ENCODE measurements around the gene NDUFV2. TPM values are rescaled to one million over a fixed set of nuclear protein-coding genes. Genes with fewer than 3 reads are reported as not detected.
"Not testable (repeated sequence)": the region's sequence is repeated elsewhere in the genome, so short reads cannot be mapped to it uniquely, and the experiment has no call there.

Gene NDUFV2
- total RNA-seq, 1 experiment from 2014 or later, result 139 TPM

DNA sequence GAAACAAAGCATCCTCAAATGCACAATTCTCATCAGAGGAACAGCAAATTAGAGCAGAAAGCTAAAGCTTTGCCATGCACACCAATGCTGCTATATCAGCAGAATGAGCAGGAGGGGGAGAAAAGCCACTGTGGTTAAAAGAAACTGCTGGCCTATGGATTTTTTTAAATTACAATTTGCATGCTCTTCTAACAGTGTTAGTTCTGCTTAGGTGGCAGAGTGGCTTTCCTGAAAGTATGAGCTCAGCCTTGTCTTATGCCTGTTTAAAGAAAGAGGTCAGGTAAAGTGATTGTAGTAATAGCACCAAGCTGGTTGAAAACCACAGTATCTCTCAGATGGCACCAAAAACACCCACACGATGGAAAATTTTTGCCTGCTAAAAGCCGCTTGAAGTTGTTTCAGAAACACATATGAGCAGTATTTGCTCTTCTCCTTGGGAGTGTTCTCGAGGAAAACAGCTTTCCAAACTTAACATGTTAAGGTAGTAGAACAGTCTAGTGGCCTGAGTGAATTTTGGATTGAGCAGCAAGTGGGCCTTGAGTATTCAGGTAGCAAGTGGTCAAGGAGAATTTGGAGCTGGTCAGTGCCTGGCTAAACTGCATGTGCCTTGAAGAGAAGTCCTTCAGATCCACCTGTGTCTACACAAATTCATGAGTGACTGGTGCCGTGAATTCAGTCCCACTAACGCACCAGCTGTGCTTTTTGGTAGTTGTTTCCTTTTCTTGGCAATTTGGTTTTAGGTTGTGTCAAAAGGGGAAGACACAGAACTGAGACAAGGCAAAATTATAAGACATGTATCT lies 19.6 kb upstream of the NDUFV2 start:
- H3K9me3 ChIP-seq (ENCODE audit: low read length), result no peaks in the 10 kb centered on the region
- DNase-seq, result peak; percentile 63
- H3K27me3 ChIP-seq (ENCODE audit: low read length), result no peaks in the 10 kb centered on the region
- no peaks in the 10 kb centered on the region for H4K20me1 ChIP-seq (ENCODE audit: insufficient read depth, low read depth, low read length)
- no peak overlapping the region for H3K4me3 ChIP-seq (ENCODE audit: low read length)
- no peaks in the 10 kb centered on the region for H3K79me2 ChIP-seq (ENCODE audit: low read length)
- H3K27ac ChIP-seq (ENCODE audit: low read length), result no peak overlapping the region
- peaks cover 16% of the 10 kb centered on the region for H3K4me1 ChIP-seq (ENCODE audit: low read length)
- H2AFZ ChIP-seq (ENCODE audit: low read length), result no peak overlapping the region
- peak overlapping the region; percentile 26 for H3K4me2 ChIP-seq (ENCODE audit: low read depth, low read length, poor library complexity, severe bottlenecking)
- no peaks in the 10 kb centered on the region for H3K9me2 ChIP-seq (replicated peaks; ENCODE audit: insufficient read depth, low read length)
- H3K9ac ChIP-seq (ENCODE audit: low read length), result no peak overlapping the region
- H3K36me3 ChIP-seq (ENCODE audit: insufficient read depth, low read length), result no peaks in the 10 kb centered on the region

DNA sequence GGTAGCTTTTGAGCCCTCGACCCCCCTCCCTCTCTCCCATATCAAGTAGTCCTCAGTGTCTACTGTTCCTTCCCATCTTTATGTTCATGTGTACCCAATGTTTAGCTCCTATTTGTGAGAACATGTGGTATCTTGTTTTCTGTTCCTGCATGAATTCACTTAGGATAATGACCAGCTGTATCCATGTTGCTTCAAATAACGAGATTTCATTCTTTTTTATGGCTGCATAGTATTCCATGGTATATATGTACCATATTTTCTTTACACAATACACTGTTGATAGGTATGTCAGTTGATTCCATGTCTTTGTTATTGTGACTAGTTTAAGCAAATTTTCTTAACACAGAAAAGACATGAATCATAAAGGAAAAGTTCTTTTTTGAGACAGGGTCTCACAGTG lies 16.5 kb upstream of the NDUFV2 start:
- Histone ChIP-seq H3K9me2 (replicated peaks; ENCODE audit: insufficient read depth, low read length) (no peaks in the 10 kb centered on the region), H3K27ac (ENCODE audit: low read length) (no peak overlapping the region), H3K9ac (ENCODE audit: low read length) (no peak overlapping the region), H3K4me3 (ENCODE audit: low read length) (no peak overlapping the region), H3K9me3 (ENCODE audit: low read length) (no peaks in the 10 kb centered on the region), H3K27me3 (ENCODE audit: low read length) (no peaks in the 10 kb centered on the region), H3K4me1 (ENCODE audit: low read length) (peaks cover 16% of the 10 kb centered on the region), H3K79me2 (ENCODE audit: low read length) (no peaks in the 10 kb centered on the region), H3K4me2 (ENCODE audit: low read depth, low read length, poor library complexity, severe bottlenecking) (no peak overlapping the region), H2AFZ (ENCODE audit: low read length) (no peak overlapping the region), H3K36me3 (ENCODE audit: insufficient read depth, low read length) (no peaks in the 10 kb centered on the region), H4K20me1 (ENCODE audit: insufficient read depth, low read depth, low read length) (no peaks in the 10 kb centered on the region)
- DNase-seq, result no peak

DNA sequence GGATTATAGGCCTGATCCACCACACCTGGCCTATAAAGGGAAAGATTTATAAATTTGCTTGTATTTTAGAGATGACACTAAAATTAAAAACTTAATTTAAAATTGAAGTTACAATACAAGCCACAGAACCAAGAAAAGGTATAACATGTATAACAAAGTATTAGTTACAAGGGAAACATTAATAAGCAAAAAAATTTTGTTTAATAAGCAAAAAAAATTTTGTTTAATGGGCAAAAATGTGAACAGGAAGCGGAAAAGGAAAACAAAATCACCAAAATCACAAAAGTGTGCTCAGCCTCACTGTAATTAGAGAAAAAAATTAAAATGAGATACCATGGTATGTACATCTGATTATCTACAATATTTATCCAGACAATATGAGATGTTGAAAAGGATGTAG lies 15.9 kb upstream of the NDUFV2 start:
- Histone ChIP-seq H3K4me2 (ENCODE audit: low read depth, low read length, poor library complexity, severe bottlenecking) (no peak overlapping the region), H2AFZ (ENCODE audit: low read length) (no peak overlapping the region), H3K4me1 (ENCODE audit: low read length) (peaks cover 16% of the 10 kb centered on the region), H3K9me3 (ENCODE audit: low read length) (no peaks in the 10 kb centered on the region), H3K79me2 (ENCODE audit: low read length) (no peaks in the 10 kb centered on the region), H3K9ac (ENCODE audit: low read length) (no peak overlapping the region), H3K36me3 (ENCODE audit: insufficient read depth, low read length) (no peaks in the 10 kb centered on the region), H3K27ac (ENCODE audit: low read length) (no peak overlapping the region), H3K27me3 (ENCODE audit: low read length) (no peaks in the 10 kb centered on the region), H3K9me2 (replicated peaks; ENCODE audit: insufficient read depth, low read length) (no peaks in the 10 kb centered on the region), H3K4me3 (ENCODE audit: low read length) (no peak overlapping the region), H4K20me1 (ENCODE audit: insufficient read depth, low read depth, low read length) (no peaks in the 10 kb centered on the region)
- no peak for DNase-seq

DNA sequence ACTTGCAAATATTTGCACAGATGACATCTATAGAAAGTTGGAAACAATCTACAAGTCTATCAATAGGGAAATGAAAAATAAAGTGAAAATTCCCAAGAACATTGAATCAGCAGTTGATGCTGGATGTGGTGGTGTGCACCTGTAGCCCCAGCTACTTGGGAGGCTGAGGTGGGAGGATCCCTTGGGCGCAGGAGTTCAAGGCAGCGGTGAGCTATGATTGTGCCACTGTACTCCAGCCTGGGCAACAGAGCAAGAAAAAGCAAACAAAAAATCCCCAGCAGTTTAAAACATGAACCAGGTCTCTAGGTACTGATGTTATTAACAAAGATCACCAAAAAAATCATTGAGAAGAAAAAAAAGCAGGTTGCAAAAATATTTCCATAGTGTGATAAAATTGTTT lies 15.4 kb upstream of the NDUFV2 start:
- no peak overlapping the region for H3K4me3 ChIP-seq (ENCODE audit: low read length)
- no peaks in the 10 kb centered on the region for H3K27me3 ChIP-seq (ENCODE audit: low read length)
- no peak for DNase-seq
- H2AFZ ChIP-seq (ENCODE audit: low read length), result no peak overlapping the region
- no peaks in the 10 kb centered on the region for H4K20me1 ChIP-seq (ENCODE audit: insufficient read depth, low read depth, low read length)
- H3K36me3 ChIP-seq (ENCODE audit: insufficient read depth, low read length), result no peaks in the 10 kb centered on the region
- no peak overlapping the region for H3K27ac ChIP-seq (ENCODE audit: low read length)
- no peaks in the 10 kb centered on the region for H3K9me3 ChIP-seq (ENCODE audit: low read length)
- H3K4me1 ChIP-seq (ENCODE audit: low read length), result peaks cover 16% of the 10 kb centered on the region
- no peak overlapping the region for H3K4me2 ChIP-seq (ENCODE audit: low read depth, low read length, poor library complexity, severe bottlenecking)
- H3K9me2 ChIP-seq (replicated peaks; ENCODE audit: insufficient read depth, low read length), result no peaks in the 10 kb centered on the region
- H3K79me2 ChIP-seq (ENCODE audit: low read length), result no peaks in the 10 kb centered on the region
- no peak overlapping the region for H3K9ac ChIP-seq (ENCODE audit: low read length)

DNA sequence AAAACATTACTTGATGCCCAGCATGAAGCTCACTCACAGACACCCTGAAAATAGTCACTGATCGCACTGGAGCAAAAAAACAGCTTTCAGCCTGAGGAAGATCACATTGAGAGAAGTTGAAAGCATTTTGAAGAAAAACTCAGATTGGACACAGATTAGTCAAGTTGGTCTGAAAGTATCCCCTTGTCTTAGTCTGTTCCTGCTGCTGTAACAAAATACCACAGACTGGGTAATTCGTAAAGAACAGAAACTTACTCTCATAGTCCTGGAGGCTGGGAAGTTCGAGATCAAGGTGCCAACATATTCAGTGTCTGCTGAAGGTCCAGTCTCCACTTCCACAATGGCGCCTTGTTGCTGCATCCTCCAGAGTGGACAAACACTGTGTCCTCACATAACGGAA lies 14.2 kb upstream of the NDUFV2 start:
- H3K4me1 ChIP-seq (ENCODE audit: low read length), result peaks cover 6% of the 10 kb centered on the region
- no peak overlapping the region for H3K4me3 ChIP-seq (ENCODE audit: low read length)
- no peak overlapping the region for H3K27ac ChIP-seq (ENCODE audit: low read length)
- no peaks in the 10 kb centered on the region for H3K27me3 ChIP-seq (ENCODE audit: low read length)
- no peaks in the 10 kb centered on the region for H3K9me2 ChIP-seq (replicated peaks; ENCODE audit: insufficient read depth, low read length)
- H3K9me3 ChIP-seq (ENCODE audit: low read length), result no peaks in the 10 kb centered on the region
- DNase-seq, result no peak
- no peak overlapping the region for H3K4me2 ChIP-seq (ENCODE audit: low read depth, low read length, poor library complexity, severe bottlenecking)
- H3K36me3 ChIP-seq (ENCODE audit: insufficient read depth, low read length), result no peaks in the 10 kb centered on the region
- no peaks in the 10 kb centered on the region for H3K79me2 ChIP-seq (ENCODE audit: low read length)
- H4K20me1 ChIP-seq (ENCODE audit: insufficient read depth, low read depth, low read length), result no peaks in the 10 kb centered on the region
- H3K9ac ChIP-seq (ENCODE audit: low read length), result no peak overlapping the region
- H2AFZ ChIP-seq (ENCODE audit: low read length), result no peak overlapping the region

DNA sequence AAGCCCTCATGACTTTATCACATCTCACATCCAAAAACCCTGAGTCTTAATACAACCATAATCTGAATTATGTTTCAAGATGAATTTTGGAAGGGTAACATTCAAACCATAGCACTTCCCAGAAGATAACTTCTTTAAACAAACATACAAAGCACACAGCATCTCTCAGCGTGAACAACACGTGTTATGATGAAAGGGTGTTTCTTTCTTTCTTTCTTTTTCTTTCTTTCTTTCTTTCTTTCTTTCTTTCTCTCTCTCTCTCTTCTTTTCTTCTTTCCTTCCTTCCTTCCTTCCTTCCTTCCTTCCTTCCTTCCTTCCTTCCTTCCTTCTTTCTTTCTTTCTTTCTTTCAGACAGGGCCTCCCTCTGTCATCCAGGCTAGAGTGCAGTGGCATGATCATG lies 13.8 kb upstream of the NDUFV2 start:
- H4K20me1 ChIP-seq (ENCODE audit: insufficient read depth, low read depth, low read length); DNase-seq; H3K27ac ChIP-seq (ENCODE audit: low read length); H3K79me2 ChIP-seq (ENCODE audit: low read length); H3K4me1 ChIP-seq (ENCODE audit: low read length); H3K36me3 ChIP-seq (ENCODE audit: insufficient read depth, low read length); H3K4me2 ChIP-seq (ENCODE audit: low read depth, low read length, poor library complexity, severe bottlenecking); H3K9me3 ChIP-seq (ENCODE audit: low read length); H2AFZ ChIP-seq (ENCODE audit: low read length); H3K27me3 ChIP-seq (ENCODE audit: low read length); H3K4me3 ChIP-seq (ENCODE audit: low read length); H3K9me2 ChIP-seq (replicated peaks; ENCODE audit: insufficient read depth, low read length); H3K9ac ChIP-seq (ENCODE audit: low read length): not testable (repeated sequence)

DNA sequence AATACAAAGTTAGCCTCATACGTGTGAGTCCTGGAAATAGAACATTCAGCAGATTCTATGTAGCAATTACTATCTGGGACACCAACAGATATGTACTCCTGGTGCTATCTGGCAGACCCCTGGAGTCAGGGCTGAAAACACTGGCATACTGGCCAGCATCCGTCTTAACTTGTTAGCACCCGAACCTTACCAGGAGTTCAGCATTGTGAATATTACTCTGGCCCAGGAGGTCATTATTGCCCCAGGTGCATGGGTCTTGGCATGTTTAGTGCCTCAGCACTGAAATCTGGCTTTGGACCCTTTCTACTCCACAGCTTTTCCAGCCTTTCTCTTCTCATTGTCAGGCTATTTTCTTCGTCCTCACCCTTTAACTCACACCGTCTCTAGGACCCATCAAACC lies 11.9 kb upstream of the NDUFV2 start:
- H3K4me2 ChIP-seq (ENCODE audit: low read depth, low read length, poor library complexity, severe bottlenecking), result no peak overlapping the region
- H3K79me2 ChIP-seq (ENCODE audit: low read length), result no peaks in the 10 kb centered on the region
- no peak for DNase-seq
- no peak overlapping the region for H2AFZ ChIP-seq (ENCODE audit: low read length)
- no peak overlapping the region for H3K27ac ChIP-seq (ENCODE audit: low read length)
- peaks cover 7% of the 10 kb centered on the region for H3K4me1 ChIP-seq (ENCODE audit: low read length)
- no peak overlapping the region for H3K9ac ChIP-seq (ENCODE audit: low read length)
- no peaks in the 10 kb centered on the region for H4K20me1 ChIP-seq (ENCODE audit: insufficient read depth, low read depth, low read length)
- H3K9me2 ChIP-seq (replicated peaks; ENCODE audit: insufficient read depth, low read length), result no peaks in the 10 kb centered on the region
- H3K27me3 ChIP-seq (ENCODE audit: low read length), result no peaks in the 10 kb centered on the region
- no peaks in the 10 kb centered on the region for H3K9me3 ChIP-seq (ENCODE audit: low read length)
- no peaks in the 10 kb centered on the region for H3K36me3 ChIP-seq (ENCODE audit: insufficient read depth, low read length)
- H3K4me3 ChIP-seq (ENCODE audit: low read length), result no peak overlapping the region

DNA sequence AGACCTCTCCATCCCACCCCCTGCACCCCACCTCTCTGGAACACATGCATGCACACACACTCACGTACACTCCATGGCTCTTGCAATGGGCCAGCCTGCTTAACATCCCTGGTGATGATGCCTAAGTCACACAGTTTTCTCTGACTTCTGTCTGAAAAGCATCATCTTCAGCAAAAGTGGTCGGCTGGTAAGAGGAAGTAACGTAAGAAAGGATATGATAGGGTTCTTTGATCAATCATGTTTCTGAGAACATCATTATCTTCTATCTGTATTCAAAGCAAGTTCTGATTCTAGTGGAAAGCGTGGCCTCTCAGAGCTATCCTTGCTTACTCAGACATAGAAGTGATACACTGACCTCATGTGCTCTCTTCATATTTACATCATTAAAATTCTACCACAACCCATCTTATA lies 11.4 kb upstream of the NDUFV2 start:
- H3K4me3 ChIP-seq (ENCODE audit: low read length), result no peak overlapping the region

More for the DNA sequence above, 11.4 kb upstream of the NDUFV2 start:
- Histone ChIP-seq H3K9ac (ENCODE audit: low read length) (no peak overlapping the region), H3K9me2 (replicated peaks; ENCODE audit: insufficient read depth, low read length) (no peaks in the 10 kb centered on the region), H3K27ac (ENCODE audit: low read length) (no peak overlapping the region), H3K36me3 (ENCODE audit: insufficient read depth, low read length) (no peaks in the 10 kb centered on the region), H3K79me2 (ENCODE audit: low read length) (no peaks in the 10 kb centered on the region), H3K4me2 (ENCODE audit: low read depth, low read length, poor library complexity, severe bottlenecking) (no peak overlapping the region), H3K4me1 (ENCODE audit: low read length) (peaks cover 11% of the 10 kb centered on the region), H4K20me1 (ENCODE audit: insufficient read depth, low read depth, low read length) (no peaks in the 10 kb centered on the region), H2AFZ (ENCODE audit: low read length) (no peak overlapping the region), H3K27me3 (ENCODE audit: low read length) (no peaks in the 10 kb centered on the region), H3K9me3 (ENCODE audit: low read length) (no peaks in the 10 kb centered on the region)
- no peak for DNase-seq

Measured in Karpas-422 (cell line).